ENCODE measurements around the gene WDFY2. TPM values are rescaled to one million over a fixed set of nuclear protein-coding genes. Genes with fewer than 3 reads are reported as not detected.
"Not testable (repeated sequence)": the region's sequence is repeated elsewhere in the genome, so short reads cannot be mapped to it uniquely, and the experiment has no call there.

Gene WDFY2, protein sequence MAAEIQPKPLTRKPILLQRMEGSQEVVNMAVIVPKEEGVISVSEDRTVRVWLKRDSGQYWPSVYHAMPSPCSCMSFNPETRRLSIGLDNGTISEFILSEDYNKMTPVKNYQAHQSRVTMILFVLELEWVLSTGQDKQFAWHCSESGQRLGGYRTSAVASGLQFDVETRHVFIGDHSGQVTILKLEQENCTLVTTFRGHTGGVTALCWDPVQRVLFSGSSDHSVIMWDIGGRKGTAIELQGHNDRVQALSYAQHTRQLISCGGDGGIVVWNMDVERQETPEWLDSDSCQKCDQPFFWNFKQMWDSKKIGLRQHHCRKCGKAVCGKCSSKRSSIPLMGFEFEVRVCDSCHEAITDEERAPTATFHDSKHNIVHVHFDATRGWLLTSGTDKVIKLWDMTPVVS
- total RNA-seq, result 9.0 and 9.9 TPM in 2 replicates

DNA sequence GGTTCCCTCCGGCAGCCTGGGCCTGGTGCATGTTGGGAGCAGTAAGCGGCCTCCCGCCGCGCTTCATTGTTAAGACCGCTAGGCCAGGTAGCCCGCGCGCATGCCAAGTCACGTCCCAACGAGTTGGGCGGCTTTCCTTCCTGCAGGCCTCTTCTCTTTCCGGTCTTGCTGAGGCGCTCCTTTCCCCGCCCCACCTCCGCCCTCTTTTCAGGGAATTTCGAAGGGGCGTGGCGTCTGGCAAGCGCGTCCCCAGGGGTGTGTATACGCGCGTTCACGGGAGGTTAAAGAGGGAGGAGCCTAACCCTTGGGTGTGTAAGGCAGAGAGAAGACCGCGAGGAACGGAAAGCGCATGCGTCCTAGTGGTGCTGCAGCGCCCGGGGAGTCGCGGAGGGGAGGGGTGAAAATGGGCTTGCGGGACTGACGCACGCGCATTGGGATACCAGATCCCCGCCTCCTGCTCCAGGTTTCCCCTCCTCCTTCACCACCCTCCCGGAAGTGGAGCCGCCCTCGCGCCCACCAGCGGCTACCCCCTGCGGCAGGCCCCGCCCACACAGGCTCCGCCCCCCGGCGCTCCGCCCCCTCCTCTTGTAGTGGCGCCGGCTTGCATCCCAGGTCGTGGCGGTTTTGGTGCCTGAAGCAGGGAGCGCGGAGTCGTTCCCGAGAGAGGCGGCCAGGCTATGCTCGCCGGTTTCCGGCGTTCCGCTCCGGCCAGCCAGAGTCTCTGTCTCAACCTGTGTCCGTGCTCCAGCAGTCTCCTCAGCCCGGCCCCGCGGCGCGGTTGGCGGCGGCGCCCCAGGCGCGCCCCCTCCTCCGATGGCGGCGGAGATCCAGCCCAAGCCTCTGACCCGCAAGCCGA is at the start of gene WDFY2:
Gene WDFY2 (plus strand): TSS at position 588 of the 856 bp plus-strand sequence. CDS start 226 bp downstream, at position 814.
- Mint-ChIP-seq H3K4me3 (ENCODE audit: low read depth) (peak within 1 kb of the TSS; percentile 93), H3K4me1 (ENCODE audit: low read depth) (peaks cover 30% of the 10 kb centered on the region), H3K9me3 (no peaks in the 10 kb centered on the region), H3K27ac (peak within 1 kb of the TSS; percentile 94), H3K36me3 (ENCODE audit: low read depth) (peaks cover 3% of the 10 kb centered on the region), H3K27me3 (ENCODE audit: low read depth) (peaks cover under 1% of the 10 kb centered on the region)
- intact Hi-C loops (cut with micrococcal nuclease), result loop anchor here (1.0 to 2.0 kb wide), 6 partner anchors 30 to 867 kb away; partner anchors contain the start of genes INTS6 and VPS36
- DNase-seq (ENCODE audit: low spot score), result peak; percentile 99

DNA sequence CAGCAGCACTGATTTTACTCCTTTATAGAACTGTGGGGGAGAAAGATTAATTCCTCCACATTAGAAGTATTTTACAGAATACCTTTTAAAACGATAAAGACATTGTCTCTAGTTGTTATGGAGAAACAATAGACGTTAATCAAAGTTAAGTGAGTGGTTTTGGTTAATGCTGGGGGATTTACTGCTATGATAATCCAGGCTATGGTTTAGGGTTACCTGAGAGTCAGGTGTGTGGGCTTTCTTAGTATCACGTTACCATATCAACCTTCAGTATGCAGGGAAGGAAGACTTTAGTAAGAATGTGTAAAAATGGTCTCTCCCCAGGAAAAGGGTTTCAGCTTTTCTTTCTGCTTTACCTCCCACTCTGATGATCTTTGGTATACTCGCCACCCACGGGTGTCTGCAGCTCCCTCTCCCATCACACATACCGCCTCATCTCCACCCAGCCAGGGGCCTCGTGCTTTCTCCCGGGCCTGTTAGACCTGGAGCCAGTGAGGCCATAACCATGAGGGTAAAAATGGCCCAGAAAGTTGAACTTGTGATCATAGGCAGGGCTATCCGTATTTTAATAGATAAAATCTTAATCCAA is 45.6 kb upstream of the WDFY2 start:
- no peaks in the 10 kb centered on the region for H3K36me3 Mint-ChIP-seq (ENCODE audit: low read depth)
- no peak for DNase-seq (ENCODE audit: low spot score)
- H3K27ac Mint-ChIP-seq, result no peak overlapping the region
- H3K4me3 Mint-ChIP-seq (ENCODE audit: low read depth), result no peak overlapping the region
- H3K27me3 Mint-ChIP-seq (ENCODE audit: low read depth), result peaks cover 9% of the 10 kb centered on the region
- intact Hi-C loops (cut with micrococcal nuclease), result no loop called here
- peaks cover 22% of the 10 kb centered on the region for H3K4me1 Mint-ChIP-seq (ENCODE audit: low read depth)
- no peaks in the 10 kb centered on the region for H3K9me3 Mint-ChIP-seq

DNA sequence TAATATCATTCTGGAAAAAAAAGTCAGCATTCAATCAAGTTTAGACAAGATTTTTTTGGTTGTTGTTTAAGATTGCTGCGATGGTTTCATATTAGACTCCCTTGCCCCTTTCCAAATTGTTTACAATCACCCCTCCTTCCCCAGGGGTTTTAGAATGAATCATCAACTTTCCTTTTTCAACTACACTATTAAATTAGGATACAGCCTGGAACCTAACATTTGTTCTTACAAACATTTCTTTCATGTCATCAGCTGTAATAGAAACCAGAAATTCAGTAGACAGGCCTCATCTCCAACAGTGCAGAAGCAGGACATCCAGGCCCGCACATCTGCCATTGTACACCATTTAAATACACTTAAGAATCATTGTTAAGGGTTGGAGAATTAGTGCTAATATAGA is 44.4 kb upstream of the WDFY2 start:
- no peak overlapping the region for H3K27ac Mint-ChIP-seq
- H3K27me3 Mint-ChIP-seq (ENCODE audit: low read depth), result peaks cover 9% of the 10 kb centered on the region
- H3K9me3 Mint-ChIP-seq, result no peaks in the 10 kb centered on the region
- H3K4me1 Mint-ChIP-seq (ENCODE audit: low read depth), result peaks cover 10% of the 10 kb centered on the region
- H3K4me3 Mint-ChIP-seq (ENCODE audit: low read depth), result no peak overlapping the region
- H3K36me3 Mint-ChIP-seq (ENCODE audit: low read depth), result no peaks in the 10 kb centered on the region
- DNase-seq (ENCODE audit: low spot score), result no peak
- intact Hi-C loops (cut with micrococcal nuclease), result no loop called here

DNA sequence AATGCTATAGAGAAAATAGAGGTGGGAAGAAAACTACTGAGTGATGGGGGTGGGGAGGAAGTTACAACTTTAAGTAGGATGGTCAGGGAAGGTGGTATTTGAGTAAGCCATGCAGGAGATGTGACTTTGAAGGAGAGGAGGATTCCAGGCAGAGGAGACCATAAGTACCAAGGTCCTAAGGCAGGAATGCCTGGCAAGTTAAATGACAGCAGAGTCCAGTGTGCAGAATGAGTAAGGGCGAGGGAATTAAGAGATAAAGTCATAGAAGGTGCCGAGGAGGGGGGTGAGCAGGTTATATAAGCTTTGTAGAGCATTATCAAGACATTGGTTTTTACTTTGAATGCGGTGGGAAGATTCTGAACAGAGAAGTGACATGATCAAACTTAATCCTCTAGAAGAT is 43.2 kb upstream of the WDFY2 start:
- intact Hi-C loops (cut with micrococcal nuclease), result no loop called here
- Mint-ChIP-seq H3K36me3 (ENCODE audit: low read depth) (no peaks in the 10 kb centered on the region), H3K9me3 (no peaks in the 10 kb centered on the region), H3K27ac (no peak overlapping the region), H3K4me1 (ENCODE audit: low read depth) (peaks cover 10% of the 10 kb centered on the region), H3K4me3 (ENCODE audit: low read depth) (no peak overlapping the region), H3K27me3 (ENCODE audit: low read depth) (peaks cover 9% of the 10 kb centered on the region)
- DNase-seq (ENCODE audit: low spot score), result no peak

DNA sequence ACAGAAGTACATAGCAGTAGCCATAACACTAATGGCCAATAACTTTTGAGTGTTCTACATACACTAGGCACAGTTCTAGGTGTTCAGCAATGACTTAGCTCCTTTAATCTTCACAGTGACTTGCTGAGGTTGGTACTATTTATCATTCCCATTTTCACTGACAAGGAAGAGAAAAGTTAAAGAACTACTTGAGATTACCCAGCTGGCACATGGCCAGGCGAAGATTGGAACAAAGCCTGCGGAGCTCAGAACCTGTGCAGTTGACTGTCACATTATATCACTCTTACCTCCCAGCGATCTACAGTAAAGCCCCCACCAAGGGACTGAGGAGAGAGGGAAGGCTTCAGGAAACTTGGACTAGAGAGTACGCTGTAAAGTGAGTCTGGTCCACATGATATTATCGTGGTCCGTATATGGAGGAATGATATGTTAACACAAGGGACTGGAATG is 42.4 kb upstream of the WDFY2 start:
- no peak overlapping the region for H3K4me3 Mint-ChIP-seq (ENCODE audit: low read depth)
- H3K36me3 Mint-ChIP-seq (ENCODE audit: low read depth), result no peaks in the 10 kb centered on the region
- H3K4me1 Mint-ChIP-seq (ENCODE audit: low read depth), result peaks cover 10% of the 10 kb centered on the region
- no peaks in the 10 kb centered on the region for H3K9me3 Mint-ChIP-seq
- no peak overlapping the region for H3K27ac Mint-ChIP-seq
- intact Hi-C loops (cut with micrococcal nuclease), result no loop called here
- peaks cover 9% of the 10 kb centered on the region for H3K27me3 Mint-ChIP-seq (ENCODE audit: low read depth)
- no peak for DNase-seq (ENCODE audit: low spot score)

DNA sequence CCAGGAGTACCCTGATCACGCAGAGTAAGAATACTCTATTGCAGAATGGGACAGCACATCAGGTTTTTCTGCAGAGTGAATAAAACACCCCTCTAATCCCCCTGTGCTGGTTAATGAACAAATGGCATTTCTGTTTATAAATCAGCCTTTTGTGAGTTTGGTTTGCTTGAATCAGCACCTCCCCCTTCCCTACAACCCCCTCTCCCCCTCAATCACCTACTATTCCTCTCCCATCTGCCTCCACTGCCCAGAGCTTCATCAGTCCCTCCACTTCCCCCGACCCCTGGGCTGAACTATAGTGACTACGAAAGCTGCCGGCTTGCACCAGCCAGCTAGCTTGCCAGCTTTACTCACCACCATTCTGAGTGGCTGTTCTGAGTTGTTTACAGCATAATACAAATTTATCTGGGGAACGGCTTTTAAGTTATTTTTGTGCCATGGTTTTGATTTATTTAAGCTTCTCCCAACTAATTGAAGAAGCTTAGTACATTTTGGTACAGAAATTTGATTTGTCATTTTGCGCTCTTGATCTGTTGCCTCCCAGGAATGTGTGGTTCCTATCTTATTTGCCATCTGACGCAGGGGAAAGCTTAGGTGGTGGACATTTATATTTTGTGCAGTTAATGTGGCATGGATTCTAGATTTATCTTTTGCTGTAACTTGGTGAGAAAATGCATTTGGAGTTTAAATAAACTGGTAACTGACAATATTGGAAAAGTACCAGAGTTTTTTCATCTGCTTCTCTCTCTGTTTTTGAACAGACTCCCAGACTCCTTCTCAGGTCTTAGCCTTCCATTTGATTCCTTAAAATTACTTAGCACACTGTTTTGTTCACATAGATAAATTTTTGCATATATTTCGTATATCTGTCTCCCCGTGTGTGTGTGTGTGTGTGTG is 41.7 kb upstream of the WDFY2 start:
- no peak overlapping the region for H3K27ac Mint-ChIP-seq
- peaks cover 9% of the 10 kb centered on the region for H3K27me3 Mint-ChIP-seq (ENCODE audit: low read depth)
- H3K4me1 Mint-ChIP-seq (ENCODE audit: low read depth), result peaks cover 10% of the 10 kb centered on the region
- H3K9me3 Mint-ChIP-seq, result no peaks in the 10 kb centered on the region
- H3K36me3 Mint-ChIP-seq (ENCODE audit: low read depth), result no peaks in the 10 kb centered on the region
- no peak for DNase-seq (ENCODE audit: low spot score)
- no peak overlapping the region for H3K4me3 Mint-ChIP-seq (ENCODE audit: low read depth)
- intact Hi-C loops (cut with micrococcal nuclease), result no loop called here

DNA sequence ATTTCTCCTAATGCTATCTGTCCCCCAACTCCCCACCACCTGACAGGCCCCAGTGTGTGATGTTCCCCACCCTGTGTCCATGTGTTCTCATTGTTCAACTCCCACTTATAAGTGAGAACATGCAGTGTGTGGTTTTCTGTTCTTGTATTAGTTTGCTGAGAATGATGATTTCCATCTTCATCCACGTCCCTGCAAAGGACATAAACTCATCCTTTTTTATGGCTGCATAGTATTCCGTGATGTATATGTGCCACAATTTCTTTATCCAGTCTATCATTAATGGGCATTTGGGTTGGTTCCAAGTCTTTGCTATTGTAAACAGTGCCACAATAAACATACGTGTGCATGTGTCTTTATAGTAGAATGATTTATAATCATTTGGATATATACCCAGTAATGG is 38.8 kb upstream of the WDFY2 start:
- H3K36me3 Mint-ChIP-seq (ENCODE audit: low read depth); H3K4me3 Mint-ChIP-seq (ENCODE audit: low read depth); intact Hi-C loops (cut with micrococcal nuclease); H3K9me3 Mint-ChIP-seq; H3K27ac Mint-ChIP-seq; H3K27me3 Mint-ChIP-seq (ENCODE audit: low read depth); DNase-seq (ENCODE audit: low spot score): not testable (repeated sequence)
- H3K4me1 Mint-ChIP-seq (ENCODE audit: low read depth), result peaks cover 11% of the 10 kb centered on the region

DNA sequence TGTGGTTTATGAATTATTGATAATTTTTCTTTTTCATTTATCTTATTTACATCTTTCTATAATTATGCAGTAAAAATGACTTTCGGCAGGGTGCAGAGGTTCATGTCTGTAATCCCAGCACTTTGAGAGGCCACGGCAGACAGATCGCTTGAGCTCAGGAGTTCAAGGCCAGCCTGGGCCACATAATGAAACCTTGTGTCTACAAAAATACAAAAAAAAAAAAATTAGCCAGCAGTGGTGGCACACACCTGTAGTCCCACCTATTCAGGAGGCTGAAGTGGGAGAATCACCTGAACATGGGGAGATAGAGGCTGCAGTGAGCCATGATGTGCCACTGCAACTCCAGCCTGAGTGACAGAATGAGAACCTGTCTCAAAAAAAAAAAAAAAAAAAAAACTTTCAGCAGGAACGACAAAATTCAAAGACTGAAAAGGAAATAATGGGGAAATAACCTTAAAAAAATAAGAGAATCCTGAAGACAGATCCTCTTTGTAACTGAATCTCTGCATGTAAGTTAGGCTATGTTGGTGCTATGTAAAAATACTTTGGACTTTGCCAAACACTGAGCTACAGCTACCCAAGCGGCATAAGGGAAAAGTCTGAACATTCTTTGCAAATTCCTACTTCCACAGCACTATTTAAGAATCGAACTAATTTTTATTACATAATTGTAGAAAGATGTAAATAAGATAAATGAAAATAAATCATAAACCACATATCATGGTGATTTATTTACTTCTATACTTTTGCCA is 36.7 kb upstream of the WDFY2 start:
- Mint-ChIP-seq H3K9me3 (no peaks in the 10 kb centered on the region), H3K27ac (no peak overlapping the region), H3K4me3 (ENCODE audit: low read depth) (no peak overlapping the region), H3K36me3 (ENCODE audit: low read depth) (no peaks in the 10 kb centered on the region), H3K27me3 (ENCODE audit: low read depth) (peaks cover 3% of the 10 kb centered on the region), H3K4me1 (ENCODE audit: low read depth) (peaks cover 20% of the 10 kb centered on the region)
- no peak for DNase-seq (ENCODE audit: low spot score)
- intact Hi-C loops (cut with micrococcal nuclease), result no loop called here

DNA sequence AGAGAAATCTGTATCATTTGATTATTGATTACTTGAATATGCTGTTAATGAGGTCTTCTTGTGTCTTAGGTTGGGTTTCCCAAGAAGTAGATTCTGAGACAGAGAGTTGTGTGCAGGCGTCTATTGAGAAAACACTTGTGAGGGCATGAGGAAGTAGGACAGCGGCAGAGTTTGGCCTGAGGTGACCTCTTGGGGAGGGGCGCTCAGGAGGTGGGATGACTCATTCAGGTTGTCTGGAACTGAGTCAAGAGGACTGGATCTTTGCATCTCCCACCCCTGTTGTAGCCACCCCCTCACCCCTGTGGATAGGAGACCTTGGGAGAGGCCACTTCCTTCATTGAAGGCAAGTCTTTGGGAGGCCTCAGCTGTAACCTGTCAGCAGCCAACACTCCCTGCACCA is 35.2 kb upstream of the WDFY2 start:
- Mint-ChIP-seq H3K27me3 (ENCODE audit: low read depth) (no peaks in the 10 kb centered on the region), H3K4me3 (ENCODE audit: low read depth) (no peak overlapping the region), H3K36me3 (ENCODE audit: low read depth) (no peaks in the 10 kb centered on the region), H3K27ac (no peak overlapping the region), H3K4me1 (ENCODE audit: low read depth) (peaks cover 20% of the 10 kb centered on the region), H3K9me3 (no peaks in the 10 kb centered on the region)
- intact Hi-C loops (cut with micrococcal nuclease), result no loop called here
- no peak for DNase-seq (ENCODE audit: low spot score)

DNA sequence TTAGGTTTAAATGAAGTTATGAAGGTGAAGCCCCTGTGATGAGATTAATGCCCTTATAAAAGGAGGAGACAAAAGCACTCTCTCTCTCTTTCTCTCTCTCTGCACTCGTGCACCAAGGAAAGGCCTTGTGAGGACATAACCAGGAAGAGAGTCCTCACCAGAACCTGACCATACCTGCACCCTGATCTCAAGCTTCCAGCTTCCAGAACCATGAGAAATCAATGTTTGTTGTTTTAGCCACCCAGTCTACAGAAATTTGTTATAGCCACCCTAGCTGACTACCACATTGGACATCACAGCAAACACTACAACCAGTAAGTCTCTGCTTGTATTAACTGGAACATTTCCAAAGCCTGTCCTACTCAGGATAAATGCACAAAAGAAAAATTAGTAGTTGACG is 34.7 kb upstream of the WDFY2 start:
- Mint-ChIP-seq H3K27ac (no peak overlapping the region), H3K4me1 (ENCODE audit: low read depth) (peaks cover 20% of the 10 kb centered on the region), H3K36me3 (ENCODE audit: low read depth) (no peaks in the 10 kb centered on the region), H3K9me3 (no peaks in the 10 kb centered on the region), H3K27me3 (ENCODE audit: low read depth) (no peaks in the 10 kb centered on the region), H3K4me3 (ENCODE audit: low read depth) (no peak overlapping the region)
- DNase-seq (ENCODE audit: low spot score), result no peak
- intact Hi-C loops (cut with micrococcal nuclease), result no loop called here

DNA sequence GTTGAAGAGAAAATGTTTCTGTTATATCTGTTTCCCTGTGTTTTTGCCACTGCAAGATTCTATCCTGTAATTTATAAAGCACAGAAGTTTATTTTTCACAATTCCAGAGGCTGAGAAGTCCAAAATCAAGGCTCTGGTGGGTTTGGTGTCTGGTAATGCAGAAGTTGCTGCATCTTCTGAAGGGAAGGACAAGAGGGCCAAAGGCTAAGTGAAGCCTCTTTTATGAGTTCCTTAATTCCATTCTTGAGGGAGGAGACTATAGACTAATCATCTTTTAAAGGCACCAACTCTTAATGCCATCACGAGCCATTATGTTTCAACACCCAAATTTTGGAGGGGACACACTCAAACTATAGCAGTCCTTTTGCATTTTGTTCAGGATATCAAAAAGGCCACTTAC is 34.1 kb upstream of the WDFY2 start:
- H3K4me3 Mint-ChIP-seq (ENCODE audit: low read depth), result no peak overlapping the region

More for the DNA sequence above, 34.1 kb upstream of the WDFY2 start:
- H3K4me1 Mint-ChIP-seq (ENCODE audit: low read depth), result peaks cover 20% of the 10 kb centered on the region
- H3K27ac Mint-ChIP-seq, result no peak overlapping the region
- H3K27me3 Mint-ChIP-seq (ENCODE audit: low read depth), result no peaks in the 10 kb centered on the region
- intact Hi-C loops (cut with micrococcal nuclease), result no loop called here
- H3K9me3 Mint-ChIP-seq, result no peaks in the 10 kb centered on the region
- no peak for DNase-seq (ENCODE audit: low spot score)
- H3K36me3 Mint-ChIP-seq (ENCODE audit: low read depth), result no peaks in the 10 kb centered on the region
